Hematopoietic multipotent progenitor cell treated with erythropoietin and hydrocortisone succinate and interleukin-3 and kit ligand, for 8 days (in vitro differentiated cells): ENCODE measurements around the gene LYPD4.

Source experiments
- DNase-seq: peaks from one replicate; pipeline ENCODE4 v3.0.0-alpha.2; 2015

LYPD4 gene

GRCh38 chr19:41850381-41850780 is 5.9 kb upstream of the LYPD4 start:
- DNase-seq = no peak

- DNase-seq = no peak
Observed at GRCh38 chr19:41849067-41849466, 4.6 kb upstream of the LYPD4 start.

GRCh38 chr19:41848666-41849065 is 4.2 kb upstream of the LYPD4 start:
- no peak for DNase-seq

- no peak for DNase-seq
Observed at GRCh38 chr19:41847351-41848105, 3.0 kb upstream of the LYPD4 start.

GRCh38 chr19:41845051-41845590 is 638 bp upstream of the LYPD4 start:
- DNase-seq = no peak

GRCh38 chr19:41845001-41845050 is 343 bp upstream of the LYPD4 start, which contains the start of gene DMRTC2:
TSS of gene DMRTC2 (plus strand) at chr19:41845042. CDS start at chr19:41847429, 2,387 bp downstream.
- DNase-seq = no peak

- DNase-seq = no peak
Observed at GRCh38 chr19:41843371-41843770, 1.1 kb downstream of the LYPD4 start.

- DNase-seq = no peak
Observed at GRCh38 chr19:41839211-41839610, 5.3 kb downstream of the LYPD4 start.

GRCh38 chr19:41837981-41838708 is 6.3 kb downstream of the LYPD4 start:
- no peak for DNase-seq

GRCh38 chr19:41821003-41821735 is 23.3 kb downstream of the LYPD4 start:
- peak; percentile 60 for DNase-seq

GRCh38 chr19:41816761-41817160 is 27.7 kb downstream of the LYPD4 start:
- DNase-seq = no peak

- DNase-seq = no peak
Observed at GRCh38 chr19:41815301-41815700, 29.2 kb downstream of the LYPD4 start.

- no peak for DNase-seq
Observed at GRCh38 chr19:41813911-41814310, 30.6 kb downstream of the LYPD4 start.

- DNase-seq = no peak
Observed at GRCh38 chr19:41811981-41812380, 32.5 kb downstream of the LYPD4 start.

- no peak for DNase-seq
Observed at GRCh38 chr19:41811036-41811435, 33.4 kb downstream of the LYPD4 start.

- DNase-seq = no peak
Observed at GRCh38 chr19:41810301-41810700, 34.2 kb downstream of the LYPD4 start.

- no peak for DNase-seq
Observed at GRCh38 chr19:41808663-41809566, 35.6 kb downstream of the LYPD4 start.

- DNase-seq = no peak
Observed at GRCh38 chr19:41807176-41807575, 37.3 kb downstream of the LYPD4 start.

GRCh38 chr19:41804336-41804735 is 40.1 kb downstream of the LYPD4 start:
- no peak for DNase-seq

- no peak for DNase-seq
Observed at GRCh38 chr19:41802770-41803169, 41.7 kb downstream of the LYPD4 start.

GRCh38 chr19:41801792-41802211 is 42.7 kb downstream of the LYPD4 start:
- DNase-seq = peak; percentile 10

GRCh38 chr19:41801031-41801430 is 43.5 kb downstream of the LYPD4 start:
- DNase-seq = no peak

GRCh38 chr19:41799444-41800000 is 45.0 kb downstream of the LYPD4 start:
- DNase-seq = no peak
